SK-N-SH treated with all-trans-retinoic acid at 6 μM for 48 hours (cell line): ENCODE data around the gene MTHFD1.

ENCODE experiments used
- GLIS3 ChIP-seq: fragments of 250-450 bp; sonication (Bioruptor Pico); IDR thresholded peaks from 2 replicates; pipeline ENCODE4 v1.5.0; 2020; ENCODE audit warnings: mild to moderate bottlenecking, moderate library complexity
- PATZ1 ChIP-seq: fragments of 250-450 bp; sonication (Bioruptor Pico); IDR thresholded peaks from 2 replicates; pipeline ENCODE4 v1.8.0; 2020; ENCODE audit warnings: mild to moderate bottlenecking, moderate library complexity, borderline replicate concordance
- RARB ChIP-seq: fragments of 250-450 bp; sonication (Bioruptor Pico); IDR thresholded peaks from 2 replicates; pipeline ENCODE4 v1.8.0; 2021; ENCODE audit warnings: mild to moderate bottlenecking, moderate library complexity
- ZFP3 ChIP-seq: fragments of 250-450 bp; sonication (Bioruptor Pico); IDR thresholded peaks from 2 replicates; pipeline ENCODE4 v1.5.0; 2020; ENCODE audit warnings: mild to moderate bottlenecking, moderate library complexity

- TF ChIP-seq RARB (CRISPR knock-in tag) (no peak), PATZ1 (CRISPR knock-in tag) (no peak), GLIS3 (no peak), ZFP3 (CRISPR knock-in tag) (no peak)
These were observed 56.0 kb downstream of the MTHFD1 start for GRCh38 chr14:64444140-64444539.
